H1 (cell line): ENCODE measurements around the gene GNAQ. TPM values are rescaled to one million over a fixed set of nuclear protein-coding genes. Genes with fewer than 3 reads are reported as not detected.

Experiments used
- CTCF ChIA-PET: fragments of 300-600 bp; sonication (Branson Sonifier 250); formaldehyde crosslinking; loops from one replicate; lab custom pipeline; 2021; ENCODE audit not compliant: partially characterized antibody; lab: Charles Lee
- POLR2A ChIA-PET: fragments of 300-600 bp; sonication (Branson Sonifier 250); formaldehyde crosslinking; loops from one replicate; lab custom pipeline; 2021; ENCODE audit warnings: inconsistent platforms; ENCODE audit not compliant: partially characterized antibody; lab: Charles Lee
- DNase-seq, 2 experiments: peaks; one replicate each; pipeline versions ENCODE4 v3.0.0 to v3.0.0-alpha.2; 2010 to 2022; ENCODE audit warnings: low spot score in 2 of 2, low read depth in 1 of 2, mixed read lengths in 1 of 2
- FAIRE-seq: peaks from 2 replicates; lab custom pipeline; 2011; peaks lifted over from hg19 to GRCh38; lab: Jason Lieb, UNC
- H2AFZ ChIP-seq: 2 replicates; pipeline ENCODE4 v1.8.1; 2012; ENCODE audit warnings: low read length, inconsistent platforms
- H2AK5ac ChIP-seq: 2 replicates; pipeline ENCODE4 v1.6.1; 2013; ENCODE audit warnings: low read depth, low read length
- H2BK120ac ChIP-seq: replicated peaks from 2 replicates; pipeline ENCODE3; 2013; ENCODE audit warnings: low read depth, low read length, inconsistent platforms
- H2BK12ac ChIP-seq: 2 replicates; pipeline ENCODE4 v1.6.1; 2013; ENCODE audit warnings: low read depth, low read length
- H2BK15ac ChIP-seq: 2 replicates; pipeline ENCODE4 v1.6.1; 2013; ENCODE audit warnings: low read length
- H2BK20ac ChIP-seq: 2 replicates; pipeline ENCODE4 v1.6.1; 2013; ENCODE audit warnings: low read length
- H2BK5ac ChIP-seq: 2 replicates; pipeline ENCODE4 v1.6.1; 2013; ENCODE audit warnings: low read depth, low read length
- H3K14ac ChIP-seq: 2 replicates; pipeline ENCODE4 v1.6.1; 2013; ENCODE audit warnings: inconsistent platforms; ENCODE audit not compliant: insufficient read length
- H3K18ac ChIP-seq: 2 replicates; pipeline ENCODE4 v1.6.1; 2013; ENCODE audit warnings: low read length; ENCODE audit errors: extremely low read depth
- H3K23ac ChIP-seq: 2 replicates; pipeline ENCODE4 v1.6.1; 2013; ENCODE audit warnings: inconsistent platforms; ENCODE audit not compliant: insufficient read length
- H3K23me2 ChIP-seq: 2 replicates; pipeline ENCODE4 v1.6.1; 2013; ENCODE audit warnings: low read depth, low read length
- H3K27ac ChIP-seq: 2 replicates; pipeline ENCODE4 v1.6.1; 2011; ENCODE audit warnings: low read depth, low read length, inconsistent platforms
- H3K27me3 ChIP-seq, 4 experiments: replicated peaks in 1 of 4; 1 replicate in 1 of 4; 2 replicates in 3 of 4; pipeline versions ENCODE4 v1.6.1 to v1.8.1; 2011 to 2013; ENCODE audit warnings: low read length in 3 of 4, mild to moderate bottlenecking in 3 of 4, inconsistent platforms in 2 of 4, mixed read lengths in 2 of 4, moderate library complexity in 1 of 4; ENCODE audit not compliant: control insufficient read depth in 3 of 4, insufficient read depth in 3 of 4; ENCODE audit errors: extremely low read depth in 1 of 4
- H3K36me3 ChIP-seq, 4 experiments: 2 replicates each; pipeline versions ENCODE4 v1.6.1 to v1.8.1; 2011 to 2013; ENCODE audit warnings: mild to moderate bottlenecking in 4 of 4, low read length in 3 of 4, moderate library complexity in 2 of 4, control low read depth in 1 of 4, inconsistent platforms in 1 of 4; ENCODE audit not compliant: insufficient read depth in 4 of 4, control insufficient read depth in 2 of 4
- H3K4ac ChIP-seq: replicated peaks from 2 replicates; pipeline ENCODE3; 2013; ENCODE audit warnings: low read length, low read depth, mixed read lengths, inconsistent platforms; ENCODE audit not compliant: insufficient read length
- H3K4me1 ChIP-seq, 4 experiments: replicated peaks in 1 of 4; 1 replicate in 1 of 4; 2 replicates in 3 of 4; pipeline versions ENCODE4 v1.6.1 to v1.8.1; 2011 to 2013; ENCODE audit warnings: low read length in 3 of 4, inconsistent platforms in 2 of 4, mixed read lengths in 1 of 4; ENCODE audit not compliant: insufficient read depth in 4 of 4, control insufficient read depth in 3 of 4
- H3K4me2 ChIP-seq, 2 experiments: 2 replicates each; pipeline versions ENCODE4 v1.6.1 to v1.8.1; 2011 to 2013; ENCODE audit warnings: low read depth in 2 of 2, low read length in 2 of 2, control low read depth in 1 of 2, inconsistent platforms in 1 of 2, mild to moderate bottlenecking in 1 of 2; ENCODE audit not compliant: insufficient read depth in 1 of 2
- H3K4me3 ChIP-seq, 4 experiments: fragments of 200-600, 300-600 bp in 1 of 4; sonication (generic), shearing (Covaris generic), sonication (Bioruptor Twin) in 1 of 4; 2 replicates each; pipeline versions ENCODE4 v1.5.1 to v1.8.1; 2011 to 2016; ENCODE audit warnings: low read length in 4 of 4, low read depth in 3 of 4, control low read depth in 2 of 4, inconsistent platforms in 2 of 4, mild to moderate bottlenecking in 2 of 4, mixed read lengths in 1 of 4, moderate library complexity in 1 of 4; ENCODE audit not compliant: insufficient read depth in 2 of 4; ENCODE audit errors: extremely low read depth in 1 of 4
- H3K56ac ChIP-seq: replicated peaks from 2 replicates; pipeline ENCODE3; 2013; ENCODE audit warnings: low read depth, mild to moderate bottlenecking, mixed read lengths, low read length, inconsistent platforms; ENCODE audit not compliant: insufficient read length
- H3K79me1 ChIP-seq: 2 replicates; pipeline ENCODE4 v1.6.1; 2013; ENCODE audit warnings: low read depth, low read length, control low read depth
- H3K79me2 ChIP-seq, 2 experiments: 2 replicates each; pipeline versions ENCODE4 v1.6.1 to v1.8.1; 2012 to 2013; ENCODE audit warnings: low read length in 2 of 2, mild to moderate bottlenecking in 2 of 2, inconsistent platforms in 1 of 2; ENCODE audit not compliant: insufficient read depth in 2 of 2, control insufficient read depth in 1 of 2
- H3K9ac ChIP-seq, 4 experiments: replicated peaks in 1 of 4; 1 replicate in 1 of 4; 2 replicates in 3 of 4; pipeline versions ENCODE4 v1.6.1 to v1.8.1; 2011 to 2013; ENCODE audit warnings: low read depth in 3 of 4, low read length in 3 of 4, control low read depth in 2 of 4, mild to moderate bottlenecking in 2 of 4, moderate library complexity in 2 of 4, inconsistent platforms in 1 of 4; ENCODE audit errors: extremely low read depth in 1 of 4
- H3K9me3 ChIP-seq, 2 experiments: 2 replicates each; pipeline versions ENCODE4 v1.6.1 to v1.8.1; 2012 to 2013; ENCODE audit warnings: mild to moderate bottlenecking in 2 of 2, moderate library complexity in 2 of 2, control low read depth in 1 of 2, inconsistent platforms in 1 of 2, low read depth in 1 of 2, low read length in 1 of 2, mixed read lengths in 1 of 2; ENCODE audit not compliant: insufficient read depth in 2 of 2
- H4K20me1 ChIP-seq, 2 experiments: replicated peaks in 1 of 2; 2 replicates each; pipeline versions ENCODE3 to v1.8.1; 2011 to 2013; ENCODE audit warnings: inconsistent platforms in 2 of 2, low read length in 2 of 2, mild to moderate bottlenecking in 1 of 2; ENCODE audit not compliant: insufficient read depth in 2 of 2, control insufficient read depth in 1 of 2
- H4K5ac ChIP-seq: 2 replicates; pipeline ENCODE4 v1.6.1; 2013; ENCODE audit warnings: low read length, low read depth, mixed read lengths, inconsistent platforms; ENCODE audit not compliant: insufficient read length
- H4K8ac ChIP-seq: 2 replicates; pipeline ENCODE4 v1.8.0; 2013; ENCODE audit warnings: mild to moderate bottlenecking, moderate library complexity, low read length, inconsistent platforms; ENCODE audit not compliant: insufficient read depth; ENCODE audit errors: extremely low read depth
- H4K91ac ChIP-seq: replicated peaks from 2 replicates; pipeline ENCODE3; 2013; ENCODE audit warnings: low read length, mixed read lengths, inconsistent platforms; ENCODE audit not compliant: insufficient read length
- ATF3 ChIP-seq: IDR thresholded peaks from 2 replicates; pipeline ENCODE4 v1.6.1; 2011; ENCODE audit warnings: low read depth, mild to moderate bottlenecking, low read length; ENCODE audit not compliant: insufficient read depth
- BCL11A ChIP-seq, 2 experiments: IDR thresholded peaks; one replicate each; pipeline ENCODE4 v1.6.1; 2011; ENCODE audit warnings: low read depth in 2 of 2, low read length in 2 of 2, mild to moderate bottlenecking in 2 of 2
- CTBP2 ChIP-seq: IDR thresholded peaks from 2 replicates; pipeline ENCODE4 v1.7.0; 2011; ENCODE audit warnings: borderline replicate concordance, mild to moderate bottlenecking, moderate library complexity, mixed read lengths, low read length; ENCODE audit not compliant: insufficient read depth, insufficient read length
- EP300 ChIP-seq, 2 experiments: IDR thresholded peaks; 1 replicate in 1 of 2; 2 replicates in 1 of 2; pipeline ENCODE4 v1.6.1; 2011 to 2012; ENCODE audit warnings: low read depth in 2 of 2, low read length in 2 of 2, mild to moderate bottlenecking in 2 of 2, borderline replicate concordance in 1 of 2, inconsistent platforms in 1 of 2, moderate library complexity in 1 of 2
- HDAC2 ChIP-seq, 2 experiments: fragments of 300-600 bp in 1 of 2; sonication (generic) in 1 of 2; IDR thresholded peaks; 2 replicates each; pipeline ENCODE4 v1.6.1; 2011 to 2012; ENCODE audit warnings: low read depth in 2 of 2, low read length in 2 of 2, mild to moderate bottlenecking in 2 of 2, moderate library complexity in 2 of 2, borderline replicate concordance in 1 of 2, inconsistent platforms in 1 of 2
- KDM4A ChIP-seq: IDR thresholded peaks from one replicate; pipeline ENCODE4 v1.7.1; 2012; ENCODE audit warnings: low read depth, mild to moderate bottlenecking, moderate library complexity, low read length, inconsistent platforms; ENCODE audit not compliant: severe bottlenecking
- RAD21 ChIP-seq, 2 experiments: IDR thresholded peaks in 1 of 2; conservative IDR thresholded peaks in 1 of 2; 2 replicates each; pipeline ENCODE4 v1.6.1; 2011; ENCODE audit warnings: low read depth in 2 of 2, low read length in 2 of 2, improper control_type of control experiment in 1 of 2, inconsistent platforms in 1 of 2, mild to moderate bottlenecking in 1 of 2, moderate library complexity in 1 of 2
- TCF12 ChIP-seq: IDR thresholded peaks from 2 replicates; pipeline ENCODE4 v1.6.1; 2011; ENCODE audit warnings: low read depth, mild to moderate bottlenecking, low read length
- WGBS, 2 experiments: shearing (Covaris generic) in 1 of 2; methylation state at CpG; one replicate each; pipeline versions ENCODE4 v1.1.6 to v1.1.7; 2013 to 2015; ENCODE audit warnings: low lambda C conversion rate in 2 of 2, mixed read lengths in 2 of 2, inconsistent platforms in 1 of 2, low coverage in 1 of 2, missing lambda C conversion rate in 1 of 2; ENCODE audit not compliant: insufficient replicate concordance in 2 of 2, insufficient coverage in 1 of 2, insufficient read length in 1 of 2; ENCODE audit errors: extremely low coverage in 1 of 2, missing lambda C conversion rate in 1 of 2; 5-methylcytosine and 5-hydroxymethylcytosine counted together
- polyA plus RNA-seq, 7 experiments: library from polyadenylated mRNA; depleted of rRNA in 3 of 7; stranded (reverse) in 5 of 7; unstranded in 2 of 7; fragments of >200 nt in 5 of 7; fragments of 200-250 nt in 2 of 7; gene quantifications; 1 replicate in 5 of 7; 2 replicates in 1 of 7; 4 replicates in 1 of 7; pipeline versions ENCODE4 v1.2.1 to v1.2.3, GENCODE V29; 2011 to 2013; ENCODE audit warnings: missing spikeins in 2 of 7, mixed read lengths in 2 of 7
- total RNA-seq: library from RNA; stranded (reverse); fragmentation: NEBNext Ultra II Directional; extraction: Animal tissue kit (Norgen Biotek cat#: 25700); gene quantifications from 2 replicates; pipeline ENCODE4 v1.2.1, GENCODE V29; 2021

Gene GNAQ
- total and polyA plus RNA-seq, 2 of the 8 experiments (the other 6 are each of a cell fraction or from before 2014, with no cell fraction given), result 22.8 to 63.8 TPM

DNA sequence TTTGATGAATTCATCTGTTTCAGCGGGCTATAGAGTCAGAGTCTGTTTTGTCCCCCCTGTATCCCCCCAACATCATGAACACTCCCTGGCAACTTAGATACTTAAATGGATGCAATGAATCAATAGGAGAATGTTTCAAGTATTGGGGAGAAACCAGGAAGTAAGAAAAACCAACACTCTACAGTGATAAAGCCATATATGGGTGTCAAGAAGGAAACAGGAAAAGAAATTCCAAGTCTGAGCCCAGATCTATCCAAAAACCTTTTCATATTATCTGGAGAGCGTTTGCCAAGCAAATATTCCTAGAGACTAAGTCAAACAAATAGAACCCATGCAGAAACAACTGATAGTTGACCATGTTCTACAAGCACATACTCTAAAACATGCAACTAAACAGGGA, 2.3 kb upstream of the GNAQ start:
- CTCF ChIA-PET, result interaction anchor here (0.7 to 4.7 kb wide), 20 partner anchors 9 to 1005 kb away, joined by 3 to 76 read pairs (median 9); no protein-coding TSS in a partner anchor

More for the DNA sequence above, 2.3 kb upstream of the GNAQ start:
- Histone ChIP-seq H3K56ac (no peak overlapping the region), H4K20me1 (peaks cover 0 to 3% of the 10 kb centered on the region in 2 experiments), H2BK15ac (no peak overlapping the region), H3K27ac (no peak overlapping the region), H3K18ac (no peak overlapping the region), H3K79me2 (peaks cover 0 to 18% of the 10 kb centered on the region in 2 experiments; a peak in 3 of 4 replicates), H2AFZ (no peak overlapping the region), H3K14ac (no peak overlapping the region), H2BK12ac (no peak overlapping the region), H2BK20ac (no peak overlapping the region), H4K8ac (no peak overlapping the region), H4K5ac (no peak overlapping the region), H2AK5ac (no peak overlapping the region), H3K9ac (no peak overlapping the region), H2BK5ac (no peak overlapping the region), H3K23me2 (peaks cover 7% of the 10 kb centered on the region; the same call in 1 of the 2 replicates), H3K4me2 (no peak overlapping the region; a peak in 1 of 4 replicates), H3K4me1 (peaks cover 0 to 5% (median 0%) of the 10 kb centered on the region in 4 experiments; a peak in 4 of 7 replicates), H3K4ac (no peak overlapping the region), H2BK120ac (no peak overlapping the region), H3K4me3 (no peak overlapping the region), H3K27me3 (no peaks in the 10 kb centered on the region), H4K91ac (no peak overlapping the region), H3K9me3 (no peaks in the 10 kb centered on the region), H3K79me1 (peaks cover 4% of the 10 kb centered on the region), H3K23ac (no peak overlapping the region), H3K36me3 (no peaks in the 10 kb centered on the region)
- TF ChIP-seq RAD21 (IDR thresholded peaks at IDR 0.05 in 1 of 2, conservative IDR thresholded peaks at IDR 0.05 in 1 of 2; ENCODE audit: low read depth in 2 of 2, low read length in 2 of 2) (no peak), EP300 (IDR thresholded peaks at IDR 0.05; ENCODE audit: borderline replicate concordance in 1 of 2, low read depth in 2 of 2, low read length in 2 of 2) (no peak), BCL11A (IDR thresholded peaks at IDR 0.05; ENCODE audit: low read depth in 2 of 2, low read length in 2 of 2) (no peak), ATF3 (no peak), HDAC2 (IDR thresholded peaks at IDR 0.05; ENCODE audit: borderline replicate concordance in 1 of 2, low read depth in 2 of 2, low read length in 2 of 2) (no peak), TCF12 (no peak), KDM4A (no peak), CTBP2 (no peak)
- FAIRE-seq, result no peak
- POLR2A ChIA-PET, result interaction anchor here (1.2 to 1.4 kb wide), 2 partner anchors 174 to 263 kb away, joined by 3 to 5 read pairs; partner anchors contain the start of gene PSAT1
- WGBS, 2 experiments, result 93% methylated on average over 2 of the region's 2 CpGs; no CpG with 5 or more reads in 1 of the 2 experiments
- no peak for DNase-seq
